Measurements from ENCODE around the gene RPF1. TPM values are rescaled to one million over a fixed set of nuclear protein-coding genes. Genes with fewer than 3 reads are reported as not detected.

RPF1 gene
- total RNA-seq, 2 donors from 2014 or later: 32.0 to 53.2 TPM

Other genes with a start within 250 kb of the RPF1 start
- gene SAMD13, start 177.6 kb upstream of the RPF1 start, total RNA-seq: not detected
- gene DNASE2B, start 80.8 kb upstream of the RPF1 start, total RNA-seq: not detected
- gene SPATA1, start 27.1 kb downstream of the RPF1 start, total RNA-seq: 1 to 10 TPM in 1 of 2 donors, under 1 TPM in 1; 0.65 to 1.7 TPM
- 100 to 1,000 TPM in 1 of 2 donors, 10 to 100 TPM in 1; 83.4 to 105 TPM for gene GNG5, start 27.3 kb downstream of the RPF1 start, total RNA-seq
- gene CTBS, start 95.2 kb downstream of the RPF1 start, total RNA-seq: 10 to 100 TPM; 14.0 to 18.0 TPM
- 10 to 100 TPM in 1 of 2 donors, 1 to 10 TPM in 1; 4.1 to 10.7 TPM for gene SSX2IP, start 211.2 kb downstream of the RPF1 start, total RNA-seq